Neuronal stem cell (in vitro differentiated cells): ENCODE results near the gene ZBTB20.

Experiments
- DNase-seq: peaks from one replicate; pipeline ENCODE4 v3.0.0-alpha.2; 2013; ENCODE audit warnings: low spot score
- H2AFZ ChIP-seq: one replicate; pipeline ENCODE4 v1.6.1; 2013; ENCODE audit warnings: mild to moderate bottlenecking, low read length, inconsistent platforms
- H2AK5ac ChIP-seq: 2 replicates; pipeline ENCODE4 v1.6.1; 2013; ENCODE audit warnings: low read depth, mild to moderate bottlenecking, inconsistent platforms, low read length, moderate library complexity, mixed read lengths
- H2BK120ac ChIP-seq: 2 replicates; pipeline ENCODE4 v1.6.1; 2013; ENCODE audit warnings: low read depth, mild to moderate bottlenecking, inconsistent platforms, low read length, moderate library complexity, mixed read lengths
- H2BK12ac ChIP-seq: one replicate; pipeline ENCODE4 v1.6.1; 2013; ENCODE audit warnings: low read length, inconsistent platforms
- H2BK15ac ChIP-seq: 2 replicates; pipeline ENCODE4 v1.6.1; 2013; ENCODE audit warnings: mild to moderate bottlenecking, low read length, inconsistent platforms, mixed read lengths
- H2BK5ac ChIP-seq: one replicate; pipeline ENCODE4 v1.6.1; 2013; ENCODE audit warnings: inconsistent platforms, mild to moderate bottlenecking, low read length, moderate library complexity
- H3K14ac ChIP-seq: one replicate; pipeline ENCODE4 v1.6.1; 2013; ENCODE audit warnings: low read length, inconsistent platforms
- H3K18ac ChIP-seq: 2 replicates; pipeline ENCODE4 v1.6.1; 2013; ENCODE audit warnings: low read length, inconsistent platforms
- H3K23ac ChIP-seq: 2 replicates; pipeline ENCODE4 v1.6.1; 2013; ENCODE audit warnings: low read depth, mild to moderate bottlenecking, mixed read lengths, low read length, inconsistent platforms; ENCODE audit not compliant: poor library complexity
- H3K27ac ChIP-seq: replicated peaks from 3 replicates; pipeline ENCODE4 v1.5.1; 2013; ENCODE audit warnings: low read length, inconsistent platforms
- H3K27me3 ChIP-seq, 3 experiments: 2 replicates each; pipeline ENCODE4 v1.6.1; 2013; ENCODE audit warnings: low read length in 3 of 3, mild to moderate bottlenecking in 2 of 3, inconsistent platforms in 1 of 3, low read depth in 1 of 3, mixed read lengths in 1 of 3, moderate library complexity in 1 of 3; ENCODE audit not compliant: control insufficient read depth in 3 of 3, insufficient read depth in 3 of 3
- H3K36me3 ChIP-seq, 2 donors: replicated peaks in 1 of 2; 2 replicates each; pipeline ENCODE4 v1.6.1; 2013; ENCODE audit warnings: low read length in 2 of 2; ENCODE audit not compliant: control insufficient read depth in 2 of 2, insufficient read depth in 2 of 2
- H3K4ac ChIP-seq: 2 replicates; pipeline ENCODE4 v1.6.1; 2013; ENCODE audit warnings: inconsistent platforms, mild to moderate bottlenecking, low read length, moderate library complexity
- H3K4me1 ChIP-seq, 2 donors: 1 replicate in 1 of 2; 2 replicates in 1 of 2; pipeline ENCODE4 v1.6.1; 2013; ENCODE audit warnings: low read length in 2 of 2, low read depth in 1 of 2; ENCODE audit not compliant: control insufficient read depth in 2 of 2, insufficient read depth in 1 of 2
- H3K4me2 ChIP-seq: one replicate; pipeline ENCODE4 v1.6.1; 2013; ENCODE audit warnings: mild to moderate bottlenecking, low read length, inconsistent platforms; ENCODE audit not compliant: insufficient read depth, poor library complexity, severe bottlenecking
- H3K4me3 ChIP-seq, 2 donors: 2 replicates each; pipeline ENCODE4 v1.5.1; 2013; ENCODE audit warnings: low read length in 2 of 2, mild to moderate bottlenecking in 2 of 2, inconsistent platforms in 1 of 2, moderate library complexity in 1 of 2
- H3K79me1 ChIP-seq: one replicate; pipeline ENCODE4 v1.6.1; 2013; ENCODE audit warnings: low read depth, mild to moderate bottlenecking, inconsistent platforms, low read length, moderate library complexity
- H3K9ac ChIP-seq: one replicate; pipeline ENCODE4 v1.6.1; 2013; ENCODE audit warnings: mild to moderate bottlenecking, low read depth, low read length, inconsistent platforms; ENCODE audit not compliant: poor library complexity
- H3K9me3 ChIP-seq, 2 donors: replicated peaks in 1 of 2; 2 replicates each; pipeline versions ENCODE3 to v1.6.1; 2013; ENCODE audit warnings: low read length in 2 of 2, mild to moderate bottlenecking in 2 of 2, inconsistent platforms in 1 of 2, low read depth in 1 of 2, mixed read lengths in 1 of 2, moderate library complexity in 1 of 2; ENCODE audit not compliant: control insufficient read depth in 2 of 2, insufficient read depth in 1 of 2
- H4K8ac ChIP-seq: one replicate; pipeline ENCODE4 v1.6.1; 2013; ENCODE audit warnings: low read depth, mild to moderate bottlenecking, inconsistent platforms, low read length, moderate library complexity
- H4K91ac ChIP-seq: one replicate; pipeline ENCODE4 v1.6.1; 2013; ENCODE audit warnings: low read length, low read depth, mild to moderate bottlenecking, inconsistent platforms; ENCODE audit not compliant: poor library complexity
- WGBS, 2 donors: extraction: QIAGEN DNeasy Blood & Tissue Kit; methylation state at CpG; one replicate each; pipeline ENCODE4 v1.1.7; 2013; ENCODE audit warnings: missing lambda C conversion rate in 2 of 2, mixed read lengths in 1 of 2; ENCODE audit not compliant: insufficient read length in 2 of 2, insufficient replicate concordance in 1 of 2; ENCODE audit errors: extremely low coverage in 2 of 2; 5-methylcytosine and 5-hydroxymethylcytosine counted together

ZBTB20 gene

GRCh38 chr3:114566767-114567166 lies 580.3 kb downstream of the ZBTB20 start:
- Histone ChIP-seq H3K36me3 (no peaks in the 10 kb centered on the region), H3K4me3 (no peak overlapping the region), H3K4me2 (no peak overlapping the region), H3K23ac (no peak overlapping the region), H2BK120ac (no peak overlapping the region), H2AFZ (no peak overlapping the region), H3K14ac (no peak overlapping the region), H2AK5ac (no peak overlapping the region), H3K9ac (no peak overlapping the region), H4K91ac (no peak overlapping the region), H3K79me1 (no peaks in the 10 kb centered on the region), H4K8ac (no peak overlapping the region), H3K4me1 (peaks cover 7 to 8% of the 10 kb centered on the region in 2 donors), H3K9me3 (no peaks in the 10 kb centered on the region), H3K4ac (no peak overlapping the region), H3K27ac (no peak overlapping the region), H2BK15ac (no peak overlapping the region), H2BK12ac (no peak overlapping the region), H2BK5ac (no peak overlapping the region), H3K27me3 (no peaks in the 10 kb centered on the region), H3K18ac (no peak overlapping the region)
- DNase-seq, result no peak

GRCh38 chr3:114566162-114566755 lies 580.8 kb downstream of the ZBTB20 start:
- no peak overlapping the region for H3K23ac ChIP-seq
- no peak overlapping the region for H3K4me3 ChIP-seq
- no peaks in the 10 kb centered on the region for H3K27me3 ChIP-seq
- no peak overlapping the region for H3K4me2 ChIP-seq
- no peak overlapping the region for H4K91ac ChIP-seq
- WGBS, 2 donors, result no CpG with 5 or more reads among the region's 5 CpGs
- no peak overlapping the region for H2BK15ac ChIP-seq
- no peak overlapping the region for H2BK12ac ChIP-seq
- H3K4ac ChIP-seq, result no peak overlapping the region
- H2BK5ac ChIP-seq, result no peak overlapping the region
- H3K14ac ChIP-seq, result no peak overlapping the region
- H2AFZ ChIP-seq, result no peak overlapping the region
- peaks cover 5 to 7% of the 10 kb centered on the region in 2 donors for H3K4me1 ChIP-seq
- no peak overlapping the region for H2AK5ac ChIP-seq
- no peaks in the 10 kb centered on the region for H3K9me3 ChIP-seq
- DNase-seq, result no peak
- H4K8ac ChIP-seq, result no peak overlapping the region
- H2BK120ac ChIP-seq, result no peak overlapping the region
- no peaks in the 10 kb centered on the region for H3K79me1 ChIP-seq
- no peak overlapping the region for H3K18ac ChIP-seq
- no peak overlapping the region for H3K9ac ChIP-seq
- no peaks in the 10 kb centered on the region for H3K36me3 ChIP-seq
- H3K27ac ChIP-seq, result no peak overlapping the region

DNA sequence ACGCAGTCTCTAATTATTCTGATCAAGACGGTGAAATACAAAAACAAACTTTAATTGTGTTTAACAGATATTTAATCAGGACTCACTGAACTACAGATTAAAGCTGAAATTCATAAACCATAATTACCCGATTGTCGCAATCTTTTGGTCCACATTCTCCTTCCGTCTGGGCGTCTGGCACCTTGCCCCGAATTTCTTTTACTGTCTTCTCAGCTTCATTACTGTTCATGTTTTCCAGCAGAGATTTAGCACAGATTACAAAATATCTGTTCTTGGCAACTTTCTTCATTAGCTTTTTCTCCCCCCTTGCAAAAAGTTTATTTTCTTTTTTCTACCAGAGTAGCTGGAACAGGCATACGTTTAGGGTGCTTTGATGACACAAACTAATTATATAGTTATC lies 581.9 kb downstream of the ZBTB20 start:
- H3K23ac ChIP-seq, result no peak overlapping the region
- H2AK5ac ChIP-seq, result no peak overlapping the region
- no peak overlapping the region for H2BK5ac ChIP-seq
- H2BK120ac ChIP-seq, result no peak overlapping the region
- no peaks in the 10 kb centered on the region for H3K36me3 ChIP-seq
- no peak for DNase-seq
- H2AFZ ChIP-seq, result no peak overlapping the region
- WGBS, 2 donors, result no CpG with 5 or more reads among the region's 8 CpGs
- no peaks in the 10 kb centered on the region for H3K9me3 ChIP-seq
- H3K14ac ChIP-seq, result no peak overlapping the region
- no peak overlapping the region for H3K27ac ChIP-seq
- no peak overlapping the region for H4K8ac ChIP-seq
- no peak overlapping the region for H3K4me3 ChIP-seq
- no peak overlapping the region for H3K4me2 ChIP-seq
- no peak overlapping the region for H3K4ac ChIP-seq
- H3K79me1 ChIP-seq, result no peaks in the 10 kb centered on the region
- H4K91ac ChIP-seq, result no peak overlapping the region
- H3K18ac ChIP-seq, result no peak overlapping the region
- no peak overlapping the region for H2BK15ac ChIP-seq
- no peaks in the 10 kb centered on the region for H3K27me3 ChIP-seq
- peaks cover 5 to 7% of the 10 kb centered on the region in 2 donors for H3K4me1 ChIP-seq
- no peak overlapping the region for H3K9ac ChIP-seq
- H2BK12ac ChIP-seq, result no peak overlapping the region

DNA sequence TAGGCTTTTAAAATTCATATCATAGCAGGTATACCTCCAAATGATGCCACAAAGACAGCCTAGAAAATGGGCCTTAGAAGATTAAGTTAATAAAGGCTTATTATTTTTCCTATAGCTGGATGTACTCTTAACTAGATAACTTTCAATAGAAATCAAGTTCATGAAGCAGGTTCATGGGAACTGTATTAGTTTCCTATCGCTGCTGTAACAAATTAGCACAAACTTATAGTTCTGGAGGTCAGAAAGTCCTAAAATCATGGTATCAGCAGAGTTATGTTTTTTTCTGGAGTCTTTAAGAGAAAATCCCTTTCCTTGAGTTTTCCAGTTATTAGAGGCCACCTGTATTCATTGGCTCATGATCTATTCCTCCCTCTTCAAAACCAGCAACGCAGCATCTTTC lies 583.4 kb downstream of the ZBTB20 start:
- Histone ChIP-seq H2BK5ac (no peak overlapping the region), H3K9me3 (no peaks in the 10 kb centered on the region), H3K27me3 (no peaks in the 10 kb centered on the region), H3K27ac (no peak overlapping the region), H3K4me2 (no peak overlapping the region), H4K8ac (no peak overlapping the region), H3K4me1 (peaks cover 5 to 7% of the 10 kb centered on the region in 2 donors), H3K18ac (no peak overlapping the region), H2BK15ac (no peak overlapping the region), H3K36me3 (no peaks in the 10 kb centered on the region), H3K14ac (no peak overlapping the region), H2BK12ac (no peak overlapping the region), H3K79me1 (no peaks in the 10 kb centered on the region), H2BK120ac (no peak overlapping the region), H3K9ac (no peak overlapping the region), H2AFZ (no peak overlapping the region), H2AK5ac (no peak overlapping the region), H4K91ac (no peak overlapping the region), H3K23ac (no peak overlapping the region), H3K4ac (no peak overlapping the region), H3K4me3 (no peak overlapping the region)
- no peak for DNase-seq
- WGBS, 2 donors, result no CpG with 5 or more reads among the region's 2 CpGs
